Trophoblast cell (in vitro differentiated cells and primary cell): ENCODE measurements around the gene TMEM132D.

Experiments used
- DNase-seq, 2 donors: peaks; one replicate each; pipeline ENCODE4 v3.0.0-alpha.2; 2016
- H2AFZ ChIP-seq: 2 replicates; pipeline ENCODE4 v1.6.1; 2013; ENCODE audit warnings: low read length, moderate library complexity, mild to moderate bottlenecking; ENCODE audit not compliant: insufficient read depth, poor library complexity
- H2AK5ac ChIP-seq: 2 replicates; pipeline ENCODE4 v1.6.1; 2013; ENCODE audit warnings: mild to moderate bottlenecking, low read length
- H2BK120ac ChIP-seq: 2 replicates; pipeline ENCODE4 v1.6.1; 2013; ENCODE audit warnings: low read length, mild to moderate bottlenecking, moderate library complexity; ENCODE audit not compliant: insufficient read depth, poor library complexity
- H2BK12ac ChIP-seq: 2 replicates; pipeline ENCODE4 v1.6.1; 2013; ENCODE audit warnings: mild to moderate bottlenecking, low read length, moderate library complexity
- H2BK5ac ChIP-seq: 2 replicates; pipeline ENCODE4 v1.6.1; 2013; ENCODE audit warnings: low read length, low read depth, moderate library complexity, mild to moderate bottlenecking; ENCODE audit not compliant: poor library complexity
- H3K14ac ChIP-seq: 2 replicates; pipeline ENCODE4 v1.6.1; 2013; ENCODE audit warnings: mild to moderate bottlenecking, low read length
- H3K18ac ChIP-seq: 2 replicates; pipeline ENCODE4 v1.6.1; 2013; ENCODE audit warnings: mild to moderate bottlenecking, low read length
- H3K23ac ChIP-seq: 2 replicates; pipeline ENCODE4 v1.6.1; 2013; ENCODE audit warnings: low read length
- H3K27ac ChIP-seq: 2 replicates; pipeline ENCODE4 v1.5.1; 2013; ENCODE audit warnings: low read depth, mild to moderate bottlenecking, inconsistent platforms, low read length, moderate library complexity
- H3K27me3 ChIP-seq: 2 replicates; pipeline ENCODE4 v1.6.1; 2013; ENCODE audit warnings: inconsistent platforms, mild to moderate bottlenecking, low read length, moderate library complexity; ENCODE audit not compliant: insufficient read depth
- H3K36me3 ChIP-seq, 2 experiments: 1 replicate in 1 of 2; 2 replicates in 1 of 2; pipeline ENCODE4 v1.6.1; 2013; ENCODE audit warnings: low read length in 2 of 2, mild to moderate bottlenecking in 2 of 2, moderate library complexity in 1 of 2; ENCODE audit not compliant: insufficient read depth in 2 of 2, control insufficient read depth in 1 of 2
- H3K4ac ChIP-seq: 2 replicates; pipeline ENCODE4 v1.6.1; 2013; ENCODE audit warnings: low read depth, mild to moderate bottlenecking, low read length, moderate library complexity
- H3K4me1 ChIP-seq, 2 experiments: 1 replicate in 1 of 2; 2 replicates in 1 of 2; pipeline ENCODE4 v1.6.1; 2013; ENCODE audit warnings: low read length in 2 of 2, mild to moderate bottlenecking in 2 of 2, moderate library complexity in 1 of 2; ENCODE audit not compliant: insufficient read depth in 2 of 2, control insufficient read depth in 1 of 2
- H3K4me2 ChIP-seq: 2 replicates; pipeline ENCODE4 v1.6.1; 2013; ENCODE audit warnings: inconsistent platforms, mild to moderate bottlenecking, low read length, moderate library complexity
- H3K4me3 ChIP-seq: 2 replicates; pipeline ENCODE4 v1.5.1; 2013; ENCODE audit warnings: mild to moderate bottlenecking, low read depth, low read length, inconsistent platforms
- H3K79me1 ChIP-seq: one replicate; pipeline ENCODE4 v1.6.1; 2013; ENCODE audit warnings: low read length
- H3K79me2 ChIP-seq: 2 replicates; pipeline ENCODE4 v1.6.1; 2013; ENCODE audit warnings: low read length, mild to moderate bottlenecking; ENCODE audit not compliant: control insufficient read depth, insufficient read depth, poor library complexity
- H3K9ac ChIP-seq: 2 replicates; pipeline ENCODE4 v1.6.1; 2013; ENCODE audit warnings: mild to moderate bottlenecking, low read length
- H3K9me3 ChIP-seq: 2 replicates; pipeline ENCODE4 v1.6.1; 2013; ENCODE audit warnings: low read depth, mild to moderate bottlenecking, control low read depth, inconsistent platforms, low read length; ENCODE audit not compliant: insufficient read depth
- H4K12ac ChIP-seq: 2 replicates; pipeline ENCODE4 v1.6.1; 2013; ENCODE audit warnings: low read depth, mild to moderate bottlenecking, low read length, moderate library complexity
- H4K8ac ChIP-seq: 2 replicates; pipeline ENCODE4 v1.6.1; 2013; ENCODE audit warnings: low read depth, mild to moderate bottlenecking, low read length, moderate library complexity
- H4K91ac ChIP-seq: one replicate; pipeline ENCODE4 v1.6.1; 2013; ENCODE audit warnings: low read depth, mild to moderate bottlenecking, low read length, moderate library complexity
- WGBS: extraction: QIAGEN DNeasy Blood & Tissue Kit; methylation state at CpG from one replicate; pipeline ENCODE4 v1.1.7; 2013; ENCODE audit warnings: missing lambda C conversion rate; ENCODE audit not compliant: insufficient read length, insufficient coverage; ENCODE audit errors: extremely low coverage; 5-methylcytosine and 5-hydroxymethylcytosine counted together

The TMEM132D gene

GRCh38 chr12:129723260-129723659 lies 180.6 kb downstream of the TMEM132D start:
- no peak for DNase-seq
- Histone ChIP-seq H2BK120ac (no peak overlapping the region), H3K14ac (no peak overlapping the region), H3K4ac (no peak overlapping the region), H2AFZ (no peak overlapping the region), H3K79me1 (no peaks in the 10 kb centered on the region), H3K18ac (no peak overlapping the region), H3K27me3 (no peaks in the 10 kb centered on the region), H3K23ac (no peak overlapping the region), H3K79me2 (no peaks in the 10 kb centered on the region), H2BK5ac (no peak overlapping the region), H2AK5ac (no peak overlapping the region), H3K9ac (no peak overlapping the region), H4K12ac (no peak overlapping the region), H3K27ac (no peak overlapping the region), H3K4me2 (no peak overlapping the region), H3K9me3 (no peaks in the 10 kb centered on the region), H3K4me3 (no peak overlapping the region), H4K91ac (no peak overlapping the region), H3K36me3 (no peaks in the 10 kb centered on the region), H4K8ac (no peak overlapping the region), H3K4me1 (no peaks in the 10 kb centered on the region), H2BK12ac (no peak overlapping the region)
- WGBS, result no CpG with 5 or more reads among the region's 8 CpGs

DNA sequence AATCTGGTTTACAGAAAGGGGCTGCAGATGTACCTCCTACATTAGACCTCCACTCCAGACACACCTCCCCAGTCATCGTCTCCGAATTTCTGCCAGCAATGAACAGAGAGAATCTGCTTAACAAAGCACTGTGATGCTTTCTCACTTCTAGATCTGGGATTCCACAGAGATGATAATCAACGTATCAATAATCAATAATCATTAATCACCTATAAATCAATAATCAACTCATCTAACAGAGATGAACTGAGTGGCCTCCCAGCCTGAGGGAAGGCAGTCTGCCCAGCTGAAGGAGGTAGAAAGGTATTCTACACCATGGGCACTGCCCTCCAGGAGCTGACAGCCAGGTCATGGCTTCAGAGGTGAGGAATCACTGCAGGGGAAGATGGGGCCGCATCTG lies 183.2 kb downstream of the TMEM132D start:
- H2AFZ ChIP-seq, result no peak overlapping the region
- no peak overlapping the region for H3K23ac ChIP-seq
- H2BK120ac ChIP-seq, result no peak overlapping the region
- no peak overlapping the region for H3K4me3 ChIP-seq
- no peak overlapping the region for H2AK5ac ChIP-seq
- H4K8ac ChIP-seq, result no peak overlapping the region
- H3K4me1 ChIP-seq, result no peaks in the 10 kb centered on the region
- no peak overlapping the region for H4K91ac ChIP-seq
- H2BK5ac ChIP-seq, result no peak overlapping the region
- no peaks in the 10 kb centered on the region for H3K27me3 ChIP-seq
- no peak for DNase-seq
- H3K79me1 ChIP-seq, result no peaks in the 10 kb centered on the region
- peaks cover 2% of the 10 kb centered on the region for H3K9me3 ChIP-seq
- no peak overlapping the region for H3K9ac ChIP-seq
- no peak overlapping the region for H3K27ac ChIP-seq
- no peaks in the 10 kb centered on the region for H3K36me3 ChIP-seq
- no peak overlapping the region for H3K18ac ChIP-seq
- no peak overlapping the region for H3K4ac ChIP-seq
- H3K14ac ChIP-seq, result no peak overlapping the region
- no peaks in the 10 kb centered on the region for H3K79me2 ChIP-seq
- H3K4me2 ChIP-seq, result no peak overlapping the region
- no CpG with 5 or more reads among the region's 4 CpGs for WGBS
- H2BK12ac ChIP-seq, result no peak overlapping the region
- no peak overlapping the region for H4K12ac ChIP-seq

DNA sequence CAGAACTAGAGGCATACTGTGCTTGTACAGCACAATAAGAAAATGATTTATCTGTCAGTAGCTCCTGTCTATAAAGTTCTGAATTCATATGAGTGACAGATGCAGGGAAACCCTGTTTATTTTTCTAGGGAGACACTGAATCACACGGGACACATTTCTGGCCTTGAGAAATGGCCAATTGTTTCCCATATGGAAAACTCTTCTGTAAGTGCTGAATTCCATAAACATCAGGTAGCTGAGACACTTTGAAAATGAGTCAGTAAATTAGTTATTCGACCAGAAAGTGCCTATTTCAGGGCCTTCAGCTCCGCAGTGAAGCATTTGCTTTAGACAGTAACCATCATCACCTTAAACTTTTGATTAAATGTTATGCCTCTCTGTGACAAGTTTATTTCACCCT lies 184.4 kb downstream of the TMEM132D start:
- Histone ChIP-seq H3K18ac (no peak overlapping the region), H3K79me1 (no peaks in the 10 kb centered on the region), H4K91ac (no peak overlapping the region), H2AFZ (no peak overlapping the region), H3K79me2 (no peaks in the 10 kb centered on the region), H2BK5ac (no peak overlapping the region), H4K8ac (no peak overlapping the region), H3K9me3 (peaks cover 2% of the 10 kb centered on the region), H3K23ac (no peak overlapping the region), H4K12ac (no peak overlapping the region), H3K9ac (no peak overlapping the region), H3K4me2 (no peak overlapping the region), H2AK5ac (no peak overlapping the region), H3K27ac (no peak overlapping the region), H2BK12ac (no peak overlapping the region), H3K4me1 (no peaks in the 10 kb centered on the region), H3K27me3 (no peaks in the 10 kb centered on the region), H3K36me3 (no peaks in the 10 kb centered on the region), H3K14ac (no peak overlapping the region), H3K4ac (no peak overlapping the region), H3K4me3 (no peak overlapping the region), H2BK120ac (no peak overlapping the region)
- no CpG with 5 or more reads among the region's 3 CpGs for WGBS
- DNase-seq, result no peak

DNA sequence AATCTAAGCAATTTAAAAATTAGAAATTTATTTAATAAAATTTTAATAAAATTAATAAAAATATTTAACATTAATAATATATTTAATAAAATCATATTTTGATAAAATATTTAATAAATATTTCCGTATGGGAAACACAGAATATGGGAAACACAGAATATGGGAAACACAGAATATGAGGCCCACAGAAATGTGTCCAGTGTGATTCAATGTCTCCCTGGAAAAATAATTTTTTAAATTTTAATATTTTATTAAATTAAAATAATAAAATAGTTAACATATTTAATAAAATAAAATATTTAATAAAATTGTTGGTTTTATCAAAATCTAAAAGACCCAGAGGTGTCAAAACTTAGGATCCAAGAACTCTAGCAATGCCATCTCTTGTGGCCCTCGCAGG lies 186.4 kb downstream of the TMEM132D start:
- no peak overlapping the region for H4K12ac ChIP-seq
- H3K27ac ChIP-seq, result no peak overlapping the region
- H3K36me3 ChIP-seq, result no peaks in the 10 kb centered on the region
- no peak overlapping the region for H3K4me3 ChIP-seq
- H4K91ac ChIP-seq, result no peak overlapping the region
- no peak overlapping the region for H4K8ac ChIP-seq
- no peaks in the 10 kb centered on the region for H3K27me3 ChIP-seq
- no peak overlapping the region for H3K18ac ChIP-seq
- H3K23ac ChIP-seq, result no peak overlapping the region
- no peak overlapping the region for H3K14ac ChIP-seq
- no CpG with 5 or more reads among the region's 2 CpGs for WGBS
- H2AFZ ChIP-seq, result no peak overlapping the region
- no peak overlapping the region for H2BK12ac ChIP-seq
- no peaks in the 10 kb centered on the region for H3K4me1 ChIP-seq
- no peak overlapping the region for H3K9ac ChIP-seq
- H3K79me2 ChIP-seq, result no peaks in the 10 kb centered on the region
- H3K79me1 ChIP-seq, result no peaks in the 10 kb centered on the region
- no peak for DNase-seq
- no peak overlapping the region for H2BK5ac ChIP-seq
- H2BK120ac ChIP-seq, result no peak overlapping the region
- peaks cover 3% of the 10 kb centered on the region for H3K9me3 ChIP-seq
- H2AK5ac ChIP-seq, result no peak overlapping the region
- no peak overlapping the region for H3K4ac ChIP-seq
- no peak overlapping the region for H3K4me2 ChIP-seq
